Chondrocyte (in vitro differentiated cells): ENCODE data around the gene HLA-DPA1. TPM values are rescaled to one million over a fixed set of nuclear protein-coding genes. Genes with fewer than 3 reads are reported as not detected.
A peak's percentile ranks its signal among the peaks of the same experiment; 100 is the strongest.

Source experiments
- DNase-seq: peaks from one replicate; pipeline ENCODE4 v3.0.0; 2021; ENCODE audit warnings: mixed read lengths, low spot score
- H3K27ac Mint-ChIP-seq: one replicate; pipeline ENCODE4 v1.8.0; 2021; ENCODE audit warnings: mild to moderate bottlenecking, moderate library complexity, mixed read lengths; ENCODE audit not compliant: unreplicated experiment
- H3K27me3 Mint-ChIP-seq: 2 replicates; pipeline ENCODE4 v1.8.0; 2021; ENCODE audit warnings: low read depth, mixed read lengths
- H3K36me3 Mint-ChIP-seq: 2 replicates; pipeline ENCODE4 v1.8.0; 2021; ENCODE audit warnings: low read depth, mixed read lengths
- H3K4me1 Mint-ChIP-seq: 2 replicates; pipeline ENCODE4 v1.8.0; 2021; ENCODE audit warnings: low read depth, mild to moderate bottlenecking, mixed read lengths
- H3K4me3 Mint-ChIP-seq: one replicate; pipeline ENCODE4 v1.8.0; 2021; ENCODE audit warnings: mild to moderate bottlenecking, moderate library complexity, mixed read lengths; ENCODE audit not compliant: unreplicated experiment
- H3K9me3 Mint-ChIP-seq: 2 replicates; pipeline ENCODE4 v1.8.0; 2021; ENCODE audit warnings: low read depth, mixed read lengths
- CTCF ChIP-seq: fragments of 200-600 bp; sonication (generic); IDR thresholded peaks from 2 replicates; pipeline ENCODE4 v1.5.0; 2021; ENCODE audit warnings: antibody characterized with exemption, mild to moderate bottlenecking, moderate library complexity
- total RNA-seq: library from RNA; stranded (reverse); gene quantifications from 3 replicates; pipeline ENCODE4 v1.2.1, GENCODE V29; 2021

The HLA-DPA1 gene
- total RNA-seq, 1 donor from 2014 or later = 1.3 TPM

GRCh38 chr6:33088931-33089620 lies 15.6 kb upstream of the HLA-DPA1 start:
- Mint-ChIP-seq H3K9me3 (no peaks in the 10 kb centered on the region), H3K36me3 (no peaks in the 10 kb centered on the region)
- TF ChIP-seq CTCF = no peak

GRCh38 chr6:33088258-33088930 lies 14.9 kb upstream of the HLA-DPA1 start:
- no peak overlapping the region for H3K4me3 Mint-ChIP-seq
- H3K27me3 Mint-ChIP-seq = peaks cover 38% of the 10 kb centered on the region
- no peak for TF ChIP-seq CTCF
- H3K27ac Mint-ChIP-seq = no peak overlapping the region
- H3K36me3 Mint-ChIP-seq = no peaks in the 10 kb centered on the region
- no peak for DNase-seq
- no peaks in the 10 kb centered on the region for H3K9me3 Mint-ChIP-seq
- peaks cover 10% of the 10 kb centered on the region for H3K4me1 Mint-ChIP-seq

More at GRCh38 chr6:33088931-33089620, 15.6 kb upstream of the HLA-DPA1 start:
- DNase-seq = no peak
- Mint-ChIP-seq H3K4me3 (no peak overlapping the region), H3K27ac (no peak overlapping the region), H3K4me1 (peaks cover 10% of the 10 kb centered on the region), H3K27me3 (peaks cover 39% of the 10 kb centered on the region)

- Mint-ChIP-seq H3K27me3 (peaks cover 27% of the 10 kb centered on the region), H3K36me3 (no peaks in the 10 kb centered on the region), H3K4me1 (peaks cover 11% of the 10 kb centered on the region), H3K9me3 (no peaks in the 10 kb centered on the region), H3K4me3 (no peak overlapping the region), H3K27ac (no peak overlapping the region)
- TF ChIP-seq CTCF = no peak
- no peak for DNase-seq
These were observed 12.2 kb upstream of the HLA-DPA1 start for GRCh38 chr6:33085627-33086026.

GRCh38 chr6:33082702-33083101 lies 9.3 kb upstream of the HLA-DPA1 start:
- TF ChIP-seq CTCF = peak; percentile 70
- Mint-ChIP-seq H3K36me3 (no peaks in the 10 kb centered on the region), H3K4me3 (no peak overlapping the region), H3K27ac (no peak overlapping the region), H3K4me1 (peaks cover 12% of the 10 kb centered on the region), H3K27me3 (peaks cover 25% of the 10 kb centered on the region), H3K9me3 (no peaks in the 10 kb centered on the region)
- no peak for DNase-seq

- Mint-ChIP-seq H3K4me3 (peak overlapping the region; percentile 76), H3K27ac (no peak overlapping the region), H3K4me1 (peaks cover 12% of the 10 kb centered on the region), H3K36me3 (no peaks in the 10 kb centered on the region), H3K9me3 (no peaks in the 10 kb centered on the region), H3K27me3 (peaks cover 25% of the 10 kb centered on the region)
- no peak for DNase-seq
- no peak for TF ChIP-seq CTCF
These were observed 7.8 kb upstream of the HLA-DPA1 start for GRCh38 chr6:33081098-33081824.
